Spleen (tissue), 11 donors: ENCODE results near the gene EIF4B. TPM values are rescaled to one million over a fixed set of nuclear protein-coding genes. Genes with fewer than 3 reads are reported as not detected.

ENCODE experiments used
- DNase-seq: peaks from one replicate; pipeline ENCODE4 v3.0.0-alpha.2; 2020
- H3K27ac ChIP-seq, 8 donors: fragments of 200-600 bp; sonication (generic) in 7 of 8; 1 replicate in 4 of 8; 2 replicates in 4 of 8; pipeline versions ENCODE4 v1.5.0 to v1.8.0; 2016 to 2021; ENCODE audit warnings: inconsistent platforms in 4 of 8, mild to moderate bottlenecking in 4 of 8, moderate library complexity in 1 of 8
- H3K27me3 ChIP-seq, 7 donors: fragments of 200-600 bp; sonication (generic) in 6 of 7; replicated peaks in 1 of 7; 1 replicate in 4 of 7; 2 replicates in 3 of 7; pipeline versions ENCODE4 v1.5.0 to v1.8.0; 2016 to 2021; ENCODE audit warnings: inconsistent platforms in 3 of 7, mild to moderate bottlenecking in 1 of 7
- H3K36me3 ChIP-seq, 6 donors: fragments of 200-600 bp; sonication (generic) in 5 of 6; 1 replicate in 4 of 6; 2 replicates in 2 of 6; pipeline versions ENCODE4 v1.5.0 to v1.8.0; 2016 to 2021; ENCODE audit warnings: inconsistent platforms in 2 of 6
- H3K4me1 ChIP-seq, 6 donors: fragments of 200-600 bp; sonication (generic) in 5 of 6; 1 replicate in 3 of 6; 2 replicates in 3 of 6; pipeline versions ENCODE4 v1.5.0 to v1.8.0; 2016 to 2021; ENCODE audit warnings: inconsistent platforms in 3 of 6
- H3K4me3 ChIP-seq, 8 donors: fragments of 200-600 bp; sonication (generic) in 7 of 8; 1 replicate in 4 of 8; 2 replicates in 4 of 8; pipeline versions ENCODE4 v1.5.0 to v1.8.0; 2016 to 2021; ENCODE audit warnings: inconsistent platforms in 4 of 8, mild to moderate bottlenecking in 4 of 8, moderate library complexity in 2 of 8
- H3K9me3 ChIP-seq, 8 donors: fragments of 200-600 bp; sonication (generic) in 7 of 8; 1 replicate in 4 of 8; 2 replicates in 4 of 8; pipeline versions ENCODE4 v1.5.0 to v1.8.0; 2016 to 2021; ENCODE audit warnings: inconsistent platforms in 4 of 8
- POLR2A ChIP-seq, 3 donors: fragments of 450-650 bp; IDR thresholded peaks; one replicate each; pipeline ENCODE4 v1.5.1; 2017; ENCODE audit warnings: antibody characterized with exemption in 3 of 3, mild to moderate bottlenecking in 1 of 3
- POLR2AphosphoS5 ChIP-seq, 3 donors: sonication (generic); formaldehyde crosslinking; IDR thresholded peaks; one replicate each; pipeline ENCODE4 v1.5.1; 2017; ENCODE audit warnings: antibody characterized with exemption in 3 of 3
- WGBS, 5 donors: extraction: QIAGEN DNeasy Blood & Tissue Kit in 3 of 5; methylation state at CpG; one replicate each; pipeline versions ENCODE4 v1.1.5 to v1.1.7; 2013 to 2018; 5-methylcytosine and 5-hydroxymethylcytosine counted together
- intact Hi-C: fragments of 100-400 bp; cut with DNase I; formaldehyde crosslinking; loops from one replicate; pipeline ENCODE4 v1.15.0; 2023; ENCODE audit warnings: low total_unique reads
- polyA plus RNA-seq, 3 donors: library from polyadenylated mRNA; stranded (reverse); fragments of 200-250 nt; gene quantifications; one replicate each; pipeline ENCODE4 v1.2.1, GENCODE V29; 2013
- total RNA-seq, 7 donors: library from RNA; depleted of rRNA in 3 of 7; stranded (reverse); fragments of >200 nt in 3 of 7; fragmentation: NEBNext Ultra II Directional in 4 of 7; extraction: Animal tissue kit (Norgen Biotek cat#: 25700) in 4 of 7; gene quantifications; one replicate each; pipeline versions ENCODE4 v1.1.0 to v1.2.1, GENCODE V29; 2016 to 2021
- TF ChIP-seq, protein P1 (sequence below), 11 experiments: fragments of 200-600 bp in 7 of 11; fragments of 450-650 bp in 4 of 11; sonication (generic) in 4 of 11; IDR thresholded peaks in 8 of 11; conservative IDR thresholded peaks in 3 of 11; 1 replicate in 7 of 11; 2 replicates in 4 of 11; pipeline versions ENCODE4 v1.4.0 to v1.8.0; 2016 to 2021; ENCODE audit warnings: antibody characterized with exemption in 11 of 11, inconsistent platforms in 4 of 11, mild to moderate bottlenecking in 1 of 11
- donor health status: healthy with polysubstance abuse.
- donor health status: DM: no; HTN: no; CAD: no; lungs with moderate emphysema.
- donor health status: DM: no; HTN: no; CAD: no.
- donor health status: Bipolar disorder and iron deficiency.
- donor health status: healthy.
- donor health status: DM: no; HTN: no; CAD: no.
- donor health status: DM: yes; HTN: yes; CAD: no.

EIF4B gene
- total and polyA plus RNA-seq, 10 donors = 105 to 490 (median 398) TPM

DNA sequence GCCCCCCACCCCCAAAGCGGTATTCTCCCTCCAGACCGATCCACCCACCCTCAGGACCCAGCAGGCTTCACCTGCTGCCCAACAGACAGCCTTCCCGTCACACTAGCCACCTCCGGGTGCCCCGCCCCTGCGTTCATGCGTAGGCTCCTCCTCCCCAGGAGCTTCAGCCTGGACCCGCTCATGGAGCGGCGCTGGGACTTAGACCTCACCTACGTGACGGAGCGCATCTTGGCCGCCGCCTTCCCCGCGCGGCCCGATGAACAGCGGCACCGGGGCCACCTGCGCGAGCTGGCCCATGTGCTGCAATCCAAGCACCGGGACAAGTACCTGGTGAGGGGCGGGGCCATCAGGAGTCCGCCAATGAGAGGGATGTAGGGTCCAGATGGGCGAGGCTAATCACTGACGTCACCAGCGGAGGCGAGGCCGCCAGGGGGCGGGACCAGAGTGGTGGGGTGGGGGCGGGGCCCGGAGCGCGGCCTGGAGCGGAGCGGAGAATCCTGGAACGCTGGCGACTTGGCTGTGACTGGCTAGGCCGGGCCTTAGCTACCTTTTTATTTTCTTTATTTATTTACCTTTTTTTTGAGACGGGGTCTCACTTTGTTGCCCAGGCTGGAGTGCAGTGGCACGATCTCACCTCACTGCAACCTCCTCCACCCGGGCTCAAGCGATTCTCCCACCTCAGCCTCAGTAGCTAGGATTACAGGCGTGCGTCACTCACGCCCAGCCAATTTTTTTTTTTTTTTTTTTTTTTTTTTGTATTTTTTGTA is 48.0 kb downstream of the EIF4B start:
- peaks cover 0 to 4% (median 0%) of the 10 kb centered on the region in 7 donors for H3K27me3 ChIP-seq
- peaks cover 21 to 95% (median 46%) of the 10 kb centered on the region in 6 donors for H3K4me1 ChIP-seq
- intact Hi-C loops = no loop called here
- H3K4me3 ChIP-seq = peak overlapping the region; percentile 57 to 90 (median 68)
- TF ChIP-seq, protein P1, sequence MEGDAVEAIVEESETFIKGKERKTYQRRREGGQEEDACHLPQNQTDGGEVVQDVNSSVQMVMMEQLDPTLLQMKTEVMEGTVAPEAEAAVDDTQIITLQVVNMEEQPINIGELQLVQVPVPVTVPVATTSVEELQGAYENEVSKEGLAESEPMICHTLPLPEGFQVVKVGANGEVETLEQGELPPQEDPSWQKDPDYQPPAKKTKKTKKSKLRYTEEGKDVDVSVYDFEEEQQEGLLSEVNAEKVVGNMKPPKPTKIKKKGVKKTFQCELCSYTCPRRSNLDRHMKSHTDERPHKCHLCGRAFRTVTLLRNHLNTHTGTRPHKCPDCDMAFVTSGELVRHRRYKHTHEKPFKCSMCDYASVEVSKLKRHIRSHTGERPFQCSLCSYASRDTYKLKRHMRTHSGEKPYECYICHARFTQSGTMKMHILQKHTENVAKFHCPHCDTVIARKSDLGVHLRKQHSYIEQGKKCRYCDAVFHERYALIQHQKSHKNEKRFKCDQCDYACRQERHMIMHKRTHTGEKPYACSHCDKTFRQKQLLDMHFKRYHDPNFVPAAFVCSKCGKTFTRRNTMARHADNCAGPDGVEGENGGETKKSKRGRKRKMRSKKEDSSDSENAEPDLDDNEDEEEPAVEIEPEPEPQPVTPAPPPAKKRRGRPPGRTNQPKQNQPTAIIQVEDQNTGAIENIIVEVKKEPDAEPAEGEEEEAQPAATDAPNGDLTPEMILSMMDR (IDR thresholded peaks at IDR 0.05 in 8 of 11, conservative IDR thresholded peaks at IDR 0.05 in 3 of 11) = peak in 4 of 11 experiments; percentile 9 to 46 (median 32)
- TF ChIP-seq POLR2A (IDR thresholded peaks at IDR 0.05) (no peak), POLR2AphosphoS5 (IDR thresholded peaks at IDR 0.05) (peak; percentile 74 to 91 (median 85))
- no peaks in the 10 kb centered on the region for H3K9me3 ChIP-seq
- peak overlapping the region; percentile 67 to 94 (median 87) for H3K27ac ChIP-seq
- peak; percentile 97 for DNase-seq
- peaks cover 0 to 64% (median 17%) of the 10 kb centered on the region in 6 donors for H3K36me3 ChIP-seq
- 6 to 13% (median 8%) methylated on average over 23 to 48 of the region's 48 CpGs for WGBS, 5 donors

DNA sequence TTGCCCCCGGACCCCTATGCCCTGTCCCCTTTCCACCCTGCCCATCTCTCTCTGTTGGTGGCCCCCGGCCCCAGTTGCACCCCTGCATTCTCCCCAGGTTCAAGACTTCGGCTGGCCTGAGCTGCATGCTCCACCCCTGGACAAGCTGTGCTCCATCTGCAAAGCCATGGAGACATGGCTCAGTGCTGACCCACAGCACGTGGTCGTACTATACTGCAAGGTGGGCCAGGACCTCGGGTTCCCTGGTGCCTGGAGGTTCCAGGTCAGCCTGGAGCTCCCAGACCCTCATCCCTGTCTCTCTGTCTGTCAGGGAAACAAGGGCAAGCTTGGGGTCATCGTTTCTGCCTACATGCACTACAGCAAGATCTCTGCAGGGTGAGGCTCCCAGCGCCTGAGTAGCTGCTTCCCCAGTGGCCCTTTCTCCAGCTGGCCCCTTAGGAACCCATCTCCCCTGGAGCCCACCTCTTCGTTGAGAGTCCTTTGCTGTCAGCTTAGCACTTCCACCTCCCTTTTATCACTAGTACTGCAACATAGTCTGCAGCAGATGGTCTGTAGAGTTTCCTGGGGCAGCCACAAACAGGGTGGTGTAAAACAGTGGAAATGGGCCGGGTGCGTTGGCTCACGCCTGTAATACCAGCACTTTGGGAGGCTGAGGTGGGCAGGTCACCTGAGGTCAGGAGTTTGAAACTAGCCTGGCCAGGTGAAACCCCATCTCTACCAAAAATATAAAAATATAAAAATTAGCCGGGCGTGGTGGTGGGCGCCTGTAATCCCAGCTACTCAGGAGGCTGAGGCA is 49.4 kb downstream of the EIF4B start:
- intact Hi-C loops = no loop called here

DNA sequence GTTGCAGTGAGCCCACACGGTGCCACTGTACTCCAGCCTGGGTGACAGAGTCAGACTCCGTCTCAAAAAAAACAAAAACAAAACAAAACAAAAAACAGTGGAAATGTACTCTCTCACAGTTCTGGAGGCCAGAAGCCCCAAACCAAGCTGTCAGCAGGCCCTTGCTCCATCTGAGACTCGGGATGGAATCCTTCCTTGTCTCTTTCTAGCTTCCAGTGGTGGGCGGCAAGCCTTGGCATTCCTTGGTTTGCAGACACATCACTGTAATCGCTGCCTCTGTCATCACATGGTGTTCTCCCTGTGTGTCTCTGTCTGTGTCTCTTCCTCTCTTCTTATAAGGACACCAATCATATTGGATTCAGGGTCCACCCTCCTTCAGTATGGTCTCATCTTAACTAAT is 50.0 kb downstream of the EIF4B start:
- Histone ChIP-seq H3K27me3 (peaks cover 0 to 11% (median 0%) of the 10 kb centered on the region in 7 donors), H3K9me3 (no peaks in the 10 kb centered on the region), H3K36me3 (peaks cover 0 to 84% (median 27%) of the 10 kb centered on the region in 6 donors), H3K4me1 (peaks cover 21 to 98% (median 51%) of the 10 kb centered on the region in 6 donors), H3K4me3 (no peak overlapping the region), H3K27ac (peak overlapping the region in 5 of 8 donors; percentile 8 to 94 (median 89))
- TF ChIP-seq POLR2AphosphoS5 (IDR thresholded peaks at IDR 0.05) = peak in 1 of 3 donors; percentile 13
- TF ChIP-seq, protein P1 (IDR thresholded peaks at IDR 0.05 in 8 of 11, conservative IDR thresholded peaks at IDR 0.05 in 3 of 11) = no peak
- WGBS, 5 donors = 79 to 86% (median 84%) methylated on average over 5 of the region's 5 CpGs
- DNase-seq = no peak
- intact Hi-C loops = no loop called here

More for the DNA sequence above, 49.4 kb downstream of the EIF4B start:
- TF ChIP-seq POLR2AphosphoS5 (IDR thresholded peaks at IDR 0.05) = peak in 2 of 3 donors; percentile 46 to 55
- TF ChIP-seq, protein P1 (IDR thresholded peaks at IDR 0.05 in 8 of 11, conservative IDR thresholded peaks at IDR 0.05 in 3 of 11) = no peak
- Histone ChIP-seq H3K4me1 (peaks cover 21 to 98% (median 50%) of the 10 kb centered on the region in 6 donors), H3K9me3 (no peaks in the 10 kb centered on the region), H3K27me3 (peaks cover 0 to 11% (median 0%) of the 10 kb centered on the region in 7 donors), H3K27ac (peak overlapping the region in 5 of 8 donors; percentile 83 to 94 (median 89)), H3K36me3 (peaks cover 0 to 78% (median 27%) of the 10 kb centered on the region in 6 donors), H3K4me3 (no peak overlapping the region)
- WGBS, 5 donors = 74 to 89% (median 79%) methylated on average over 14 to 15 of the region's 15 CpGs
- DNase-seq = peak; percentile 78
